Measurements from ENCODE around the gene RPP21.

- TF ChIP-seq SUZ12 (IDR thresholded peaks at IDR 0.05) (no peak), HDGF (IDR thresholded peaks at IDR 0.05; ENCODE audit: borderline replicate concordance) (no peak), ELF4 (IDR thresholded peaks at IDR 0.05) (no peak), TARDBP (IDR thresholded peaks at IDR 0.05) (no peak), SP1 (IDR thresholded peaks at IDR 0.05) (no peak), L3MBTL2 (conservative IDR thresholded peaks at IDR 0.05) (no peak), NFRKB (IDR thresholded peaks at IDR 0.05) (no peak), FOXM1 (IDR thresholded peaks at IDR 0.05; ENCODE audit: borderline replicate concordance) (no peak), BHLHE40 (IDR thresholded peaks at IDR 0.05; ENCODE audit: borderline replicate concordance) (no peak), CTBP1 (IDR thresholded peaks at IDR 0.05; ENCODE audit: borderline replicate concordance) (no peak), ARNT (IDR thresholded peaks at IDR 0.05) (no peak)
Measured at GRCh38 chr6:30311101-30311500, 33.9 kb upstream of the RPP21 start.
